SHP77 treated with DMSO at 0.1 percent for 48 hours (cell line): ENCODE measurements around the gene MAML2.
"Not testable (repeated sequence)": the region's sequence is repeated elsewhere in the genome, so short reads cannot be mapped to it uniquely, and the experiment has no call there.

Experiments
- DNase-seq: peaks from one replicate; lab custom pipeline; 2025; lab: John Stamatoyannopoulos, UW

The MAML2 gene

DNA sequence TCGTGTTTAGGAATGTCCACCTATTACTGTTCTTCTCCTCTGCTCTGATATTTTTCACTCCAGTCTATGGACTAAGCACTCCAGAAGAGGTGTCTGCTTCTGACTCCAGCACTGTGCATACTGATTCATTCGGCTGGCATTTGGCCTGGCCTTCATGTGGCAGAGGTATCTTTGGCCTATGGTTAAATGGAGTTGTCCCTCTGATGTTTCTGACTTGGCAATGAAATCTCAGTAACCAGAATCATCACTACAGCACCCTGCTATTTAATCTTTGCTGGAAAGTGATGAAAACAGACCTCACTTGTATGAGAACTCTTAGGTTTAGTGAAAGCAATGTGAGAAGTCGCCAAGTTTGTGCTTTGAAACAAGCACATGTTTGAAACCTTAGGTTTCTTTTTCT lies 155.2 kb downstream of the MAML2 start:
- no peak for DNase-seq

- no peak for DNase-seq
Measured at GRCh38 chr11:96186806-96187205, 156.2 kb downstream of the MAML2 start.

DNA sequence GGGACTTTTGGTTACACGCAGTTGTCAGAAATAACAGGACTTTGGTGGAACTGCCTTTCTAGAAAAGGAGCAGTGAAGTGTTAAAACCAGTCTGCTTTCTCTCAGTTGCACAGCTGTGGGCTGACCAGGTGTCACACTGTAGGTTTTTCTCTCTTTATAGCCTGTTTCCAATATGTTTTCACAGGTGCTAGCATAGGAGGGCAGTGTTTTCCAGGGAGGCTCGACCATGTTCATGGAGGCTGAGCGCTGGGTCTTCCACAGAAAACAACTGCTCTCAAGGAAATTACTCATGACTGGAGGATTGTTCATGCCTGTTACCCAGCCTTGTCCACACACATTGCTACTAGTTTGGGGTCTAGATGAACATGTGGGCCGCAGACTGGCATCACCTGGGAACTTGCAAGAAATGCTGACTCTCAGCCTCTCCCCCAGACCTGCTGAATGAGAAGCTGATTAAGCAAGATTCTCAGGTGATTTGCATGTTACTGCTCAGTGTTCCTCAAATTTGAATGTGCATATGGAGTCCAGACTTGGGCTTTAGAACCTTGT lies 157.7 kb downstream of the MAML2 start:
- no peak for DNase-seq

GRCh38 chr11:96180937-96181336 lies 162.1 kb downstream of the MAML2 start:
- DNase-seq: not testable (repeated sequence)

- no peak for DNase-seq
Measured at GRCh38 chr11:96180341-96180740, 162.7 kb downstream of the MAML2 start.

DNA sequence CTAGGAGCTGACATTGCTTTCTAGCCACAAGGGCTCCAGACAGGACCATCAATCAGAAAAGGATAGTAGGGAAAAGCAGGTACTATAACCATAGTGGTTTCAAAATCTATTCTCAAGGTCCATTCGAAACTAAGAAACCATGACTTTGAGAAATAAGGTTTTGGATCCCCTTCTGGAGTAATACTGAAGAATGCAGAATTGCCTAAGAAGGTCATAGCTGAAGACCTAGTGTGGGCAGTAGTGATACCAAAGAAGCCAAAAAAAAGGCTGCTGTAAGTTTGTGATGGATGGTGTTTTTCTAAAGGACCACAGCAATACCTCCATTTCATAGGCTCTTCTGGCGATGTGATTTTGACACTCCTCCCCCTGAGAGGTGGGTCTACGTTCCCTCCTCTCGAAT lies 163.1 kb downstream of the MAML2 start:
- DNase-seq: no peak

- no peak for DNase-seq
Measured at GRCh38 chr11:96178887-96179279, 164.1 kb downstream of the MAML2 start.

DNA sequence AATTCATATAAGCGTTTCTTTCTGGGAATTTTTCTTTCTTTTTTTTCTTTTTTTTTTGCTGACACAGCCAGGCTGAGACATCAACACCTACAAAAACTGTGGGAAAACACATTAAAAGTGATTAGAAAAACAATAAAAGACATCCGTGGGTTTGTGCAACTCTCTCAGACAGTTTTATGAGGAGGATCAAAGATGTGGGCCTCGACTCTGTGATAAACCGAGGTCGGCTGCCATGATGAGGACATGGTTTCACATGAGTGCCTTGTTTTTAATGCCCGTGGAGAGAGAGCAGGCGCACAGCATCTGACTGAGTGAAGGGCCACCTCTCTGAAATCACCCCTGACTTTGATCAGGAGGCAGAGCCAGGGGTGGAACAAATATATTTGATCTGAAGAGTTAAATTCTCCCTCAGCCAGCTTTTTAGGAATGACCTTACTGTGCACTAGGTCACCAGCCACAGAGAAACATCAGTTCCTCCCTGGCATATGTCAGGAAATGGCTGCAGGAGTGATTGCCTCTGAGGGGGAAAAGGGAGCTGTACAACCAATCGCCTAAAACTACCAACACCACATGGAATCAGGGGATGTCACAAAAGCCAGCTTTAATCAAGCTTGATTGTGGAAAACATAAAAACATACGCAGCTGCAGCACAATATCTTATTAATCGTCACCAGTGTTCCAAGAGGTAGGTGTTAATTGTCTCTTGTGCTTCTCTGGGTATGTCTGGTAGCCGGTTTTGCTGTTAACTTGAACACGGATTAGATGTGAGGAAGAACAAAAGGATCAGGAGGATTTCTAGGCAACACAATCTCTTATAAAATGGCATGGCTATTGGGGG lies 164.7 kb downstream of the MAML2 start:
- no peak for DNase-seq

GRCh38 chr11:96177146-96177545 lies 165.8 kb downstream of the MAML2 start:
- no peak for DNase-seq

GRCh38 chr11:96173906-96174305 lies 169.1 kb downstream of the MAML2 start:
- no peak for DNase-seq

GRCh38 chr11:96173422-96173821 lies 169.6 kb downstream of the MAML2 start:
- no peak for DNase-seq

GRCh38 chr11:96172604-96173003 lies 170.4 kb downstream of the MAML2 start:
- DNase-seq: no peak

DNA sequence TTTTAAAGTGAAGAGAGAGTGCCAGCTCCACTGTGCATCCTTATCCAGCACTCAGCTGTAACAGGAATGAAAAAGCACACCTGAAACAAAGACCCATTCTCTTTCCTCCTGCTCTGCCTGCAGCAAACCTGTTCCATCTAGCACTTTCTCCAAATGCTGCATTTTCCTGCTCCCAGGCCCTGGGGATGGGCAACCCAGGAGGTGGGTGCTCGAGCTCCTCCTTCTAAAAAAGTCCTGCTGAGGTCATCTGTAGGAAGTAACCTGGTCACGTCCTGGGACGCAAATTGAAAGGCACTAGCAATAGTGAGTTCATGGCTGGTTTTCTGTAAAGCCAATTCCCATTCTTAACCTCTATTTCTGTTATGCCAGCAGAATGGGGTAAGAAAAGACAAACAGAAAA lies 173.7 kb downstream of the MAML2 start:
- DNase-seq: no peak

GRCh38 chr11:96168623-96169022 lies 174.4 kb downstream of the MAML2 start:
- no peak for DNase-seq

- DNase-seq: no peak
Measured at GRCh38 chr11:96167787-96168186, 175.2 kb downstream of the MAML2 start.

DNA sequence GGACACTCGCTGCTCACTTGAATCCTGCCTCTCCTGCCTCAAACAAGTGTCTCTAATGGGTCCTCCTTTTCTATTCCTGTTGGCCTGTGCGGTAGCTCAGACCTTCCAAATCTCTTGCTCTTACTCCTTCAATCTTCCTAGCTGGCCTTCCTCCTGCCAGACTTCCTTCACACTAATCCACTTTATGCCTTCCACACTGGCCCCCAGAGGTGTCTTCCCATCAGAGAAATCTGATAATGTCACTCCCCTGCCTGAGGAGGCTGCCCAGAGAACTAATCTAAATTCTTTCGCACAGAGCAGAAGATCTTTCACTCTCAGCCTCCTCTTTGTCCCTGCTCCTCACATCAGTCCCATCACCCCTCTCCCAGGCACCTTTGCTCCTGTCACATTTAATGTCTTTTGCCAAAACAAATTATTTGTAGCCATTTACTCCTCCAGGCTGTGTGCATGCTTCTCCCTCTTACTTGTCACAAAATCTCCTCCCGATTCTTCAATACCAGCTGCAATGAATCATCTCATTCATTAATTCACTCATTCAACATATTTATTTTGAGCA lies 175.7 kb downstream of the MAML2 start:
- no peak for DNase-seq

DNA sequence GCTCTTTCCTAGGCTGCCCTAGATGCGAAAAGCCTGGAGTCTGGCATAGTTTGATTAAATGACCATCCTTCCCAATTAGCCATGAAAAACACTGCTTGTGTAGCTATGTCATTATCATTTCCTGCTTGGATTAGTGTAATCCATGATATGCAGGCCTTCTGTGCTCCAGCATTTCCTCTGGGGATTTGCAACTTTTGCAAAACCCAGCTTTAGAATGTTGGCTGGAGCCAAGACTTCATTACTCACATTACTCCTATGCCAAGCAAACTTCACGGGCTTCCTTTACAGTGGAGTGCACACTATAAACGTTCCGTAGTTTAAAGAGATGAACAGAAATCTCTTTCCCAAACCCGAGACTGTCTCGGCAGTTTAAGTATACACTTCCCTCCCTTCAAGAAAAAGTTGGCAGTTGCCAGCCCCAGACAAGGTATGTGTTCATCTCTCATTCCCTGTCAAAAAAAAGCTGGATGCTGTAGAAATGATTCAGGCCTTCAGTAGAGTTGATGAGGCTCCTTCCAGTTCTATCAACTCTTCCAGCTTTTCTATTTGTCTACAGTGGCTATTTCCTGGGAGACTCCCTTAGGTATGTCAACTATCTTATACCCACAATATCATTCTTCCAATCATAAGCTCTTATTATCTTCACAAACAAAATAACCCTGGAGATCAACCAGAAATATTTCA lies 180.0 kb downstream of the MAML2 start:
- no peak for DNase-seq

- no peak for DNase-seq
Measured at GRCh38 chr11:96161307-96162089, 181.5 kb downstream of the MAML2 start.

GRCh38 chr11:96160732-96161306 lies 182.2 kb downstream of the MAML2 start:
- DNase-seq: no peak

- DNase-seq: no peak
Measured at GRCh38 chr11:96159968-96160367, 183.0 kb downstream of the MAML2 start.

- DNase-seq: no peak
Measured at GRCh38 chr11:96158126-96158525, 184.9 kb downstream of the MAML2 start.

- no peak for DNase-seq
Measured at GRCh38 chr11:96157517-96157873, 185.5 kb downstream of the MAML2 start.
